ENCODE results near the gene GGT6.
A peak's percentile ranks its signal among the peaks of the same experiment; 100 is the strongest.

GGT6 gene

DNA sequence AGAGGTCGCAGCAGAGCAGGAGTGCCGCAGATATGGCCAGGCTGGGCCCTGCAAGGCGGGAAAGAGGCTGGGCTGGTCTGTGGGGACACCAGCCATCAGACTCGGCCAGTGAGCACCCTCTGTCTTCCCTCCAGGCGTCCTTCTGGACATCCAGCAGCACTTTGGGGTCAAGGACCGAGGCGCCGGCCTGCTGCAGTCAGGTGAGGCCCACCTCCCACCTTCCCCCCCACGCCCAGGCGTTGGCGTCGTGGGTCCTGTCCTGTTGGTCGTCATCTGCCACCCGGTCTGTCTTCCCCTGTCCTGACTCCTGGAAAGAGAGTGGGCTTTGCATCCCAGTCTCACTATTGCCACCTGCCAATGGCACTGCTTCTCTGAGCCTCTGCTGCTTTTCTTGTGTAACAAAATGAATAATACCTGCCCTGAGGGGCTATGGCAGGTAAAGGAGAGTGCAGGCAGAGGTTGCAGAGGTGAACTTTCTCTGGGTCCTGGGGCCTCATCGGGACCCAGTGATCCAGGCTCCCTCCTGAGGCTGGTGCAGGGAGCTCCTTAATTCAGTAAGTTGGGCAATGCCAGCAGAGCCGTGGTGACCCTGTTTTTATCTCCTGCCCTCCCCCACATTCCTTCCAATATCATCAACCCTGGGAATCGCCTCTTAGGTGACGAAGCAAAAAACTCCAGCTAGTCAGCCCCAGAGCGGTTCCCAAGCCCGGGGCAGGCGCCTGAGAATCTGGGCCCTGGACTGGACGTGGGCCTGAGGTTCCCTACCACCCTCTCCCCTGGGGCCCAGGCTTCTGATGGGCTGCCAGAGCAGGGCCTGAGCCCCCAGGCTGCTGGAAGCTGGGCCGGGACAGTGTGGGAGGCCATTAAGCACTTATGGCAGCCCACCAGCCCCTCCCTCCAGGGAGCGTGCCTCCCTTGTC is 47.0 kb downstream of the GGT6 start:
- peaks cover 6% of the 10 kb centered on the region for H3K27me3 Mint-ChIP-seq (ENCODE audit: low read depth)
- TF ChIP-seq, protein P1, sequence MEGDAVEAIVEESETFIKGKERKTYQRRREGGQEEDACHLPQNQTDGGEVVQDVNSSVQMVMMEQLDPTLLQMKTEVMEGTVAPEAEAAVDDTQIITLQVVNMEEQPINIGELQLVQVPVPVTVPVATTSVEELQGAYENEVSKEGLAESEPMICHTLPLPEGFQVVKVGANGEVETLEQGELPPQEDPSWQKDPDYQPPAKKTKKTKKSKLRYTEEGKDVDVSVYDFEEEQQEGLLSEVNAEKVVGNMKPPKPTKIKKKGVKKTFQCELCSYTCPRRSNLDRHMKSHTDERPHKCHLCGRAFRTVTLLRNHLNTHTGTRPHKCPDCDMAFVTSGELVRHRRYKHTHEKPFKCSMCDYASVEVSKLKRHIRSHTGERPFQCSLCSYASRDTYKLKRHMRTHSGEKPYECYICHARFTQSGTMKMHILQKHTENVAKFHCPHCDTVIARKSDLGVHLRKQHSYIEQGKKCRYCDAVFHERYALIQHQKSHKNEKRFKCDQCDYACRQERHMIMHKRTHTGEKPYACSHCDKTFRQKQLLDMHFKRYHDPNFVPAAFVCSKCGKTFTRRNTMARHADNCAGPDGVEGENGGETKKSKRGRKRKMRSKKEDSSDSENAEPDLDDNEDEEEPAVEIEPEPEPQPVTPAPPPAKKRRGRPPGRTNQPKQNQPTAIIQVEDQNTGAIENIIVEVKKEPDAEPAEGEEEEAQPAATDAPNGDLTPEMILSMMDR (IDR thresholded peaks at IDR 0.05; ENCODE audit: unreplicated experiment in 3 of 3): no peak
- no peaks in the 10 kb centered on the region for H3K9me3 Mint-ChIP-seq
- no peaks in the 10 kb centered on the region for H3K36me3 Mint-ChIP-seq (ENCODE audit: low read depth)
- H3K4me1 Mint-ChIP-seq: peaks cover 20% of the 10 kb centered on the region
- peak overlapping the region in 2 of 3 experiments; percentile 79 to 85 for H3K27ac Mint-ChIP-seq
- H3K4me3 Mint-ChIP-seq: no peak overlapping the region

DNA sequence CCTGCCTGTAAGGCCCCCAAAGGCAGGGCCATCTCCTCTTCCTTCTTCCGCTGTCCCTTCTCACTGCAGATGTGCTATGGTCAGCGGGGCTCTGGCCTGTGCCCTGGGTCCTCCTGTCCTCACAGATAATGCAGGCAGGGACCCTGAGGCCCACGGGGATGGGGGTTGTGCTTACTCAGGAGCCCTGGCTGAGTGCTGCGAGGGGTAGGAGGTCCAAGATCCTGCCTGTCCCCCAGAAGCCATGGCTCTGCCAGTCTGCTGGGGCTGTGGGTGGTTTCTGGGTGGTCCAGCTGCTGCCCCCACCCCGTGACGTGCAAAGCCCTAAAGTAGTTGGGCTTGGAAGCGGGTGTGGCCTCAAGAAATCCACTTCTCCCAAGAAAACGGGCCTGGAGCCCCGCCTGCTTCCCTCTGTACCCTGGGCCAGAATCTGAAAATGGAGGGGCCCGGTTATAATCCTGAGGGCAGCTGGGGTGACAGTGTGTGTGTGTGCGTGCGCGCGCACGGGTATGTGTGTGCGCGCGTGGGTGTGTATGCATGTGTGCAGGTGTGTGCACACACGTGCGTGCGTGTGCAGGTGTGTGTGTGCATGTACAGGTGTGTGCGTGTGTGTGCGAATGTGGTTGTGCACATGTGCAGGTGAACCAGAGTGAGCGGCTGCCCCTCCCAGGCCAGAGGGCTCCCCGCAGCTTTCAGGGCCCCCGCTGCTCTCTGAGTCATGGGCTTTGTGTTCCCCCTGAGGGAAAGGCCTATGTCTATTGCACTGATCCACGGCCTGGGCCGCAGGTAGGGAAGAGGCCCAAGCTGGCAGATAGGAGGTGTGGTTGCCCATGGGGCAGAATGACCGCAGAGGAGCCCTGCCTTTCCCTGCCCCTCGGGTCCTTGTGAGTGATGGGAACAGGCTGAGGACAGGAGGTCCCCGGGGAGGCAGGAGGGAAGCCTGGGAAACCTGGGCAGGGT is 47.9 kb downstream of the GGT6 start:
- Mint-ChIP-seq H3K4me3 (no peak overlapping the region), H3K27me3 (ENCODE audit: low read depth) (peaks cover 6% of the 10 kb centered on the region), H3K4me1 (peaks cover 15% of the 10 kb centered on the region), H3K27ac (peak overlapping the region in 2 of 3 experiments; percentile 20 to 60), H3K36me3 (ENCODE audit: low read depth) (no peaks in the 10 kb centered on the region), H3K9me3 (no peaks in the 10 kb centered on the region)
- TF ChIP-seq, protein P1 (IDR thresholded peaks at IDR 0.05; ENCODE audit: unreplicated experiment in 3 of 3): no peak

DNA sequence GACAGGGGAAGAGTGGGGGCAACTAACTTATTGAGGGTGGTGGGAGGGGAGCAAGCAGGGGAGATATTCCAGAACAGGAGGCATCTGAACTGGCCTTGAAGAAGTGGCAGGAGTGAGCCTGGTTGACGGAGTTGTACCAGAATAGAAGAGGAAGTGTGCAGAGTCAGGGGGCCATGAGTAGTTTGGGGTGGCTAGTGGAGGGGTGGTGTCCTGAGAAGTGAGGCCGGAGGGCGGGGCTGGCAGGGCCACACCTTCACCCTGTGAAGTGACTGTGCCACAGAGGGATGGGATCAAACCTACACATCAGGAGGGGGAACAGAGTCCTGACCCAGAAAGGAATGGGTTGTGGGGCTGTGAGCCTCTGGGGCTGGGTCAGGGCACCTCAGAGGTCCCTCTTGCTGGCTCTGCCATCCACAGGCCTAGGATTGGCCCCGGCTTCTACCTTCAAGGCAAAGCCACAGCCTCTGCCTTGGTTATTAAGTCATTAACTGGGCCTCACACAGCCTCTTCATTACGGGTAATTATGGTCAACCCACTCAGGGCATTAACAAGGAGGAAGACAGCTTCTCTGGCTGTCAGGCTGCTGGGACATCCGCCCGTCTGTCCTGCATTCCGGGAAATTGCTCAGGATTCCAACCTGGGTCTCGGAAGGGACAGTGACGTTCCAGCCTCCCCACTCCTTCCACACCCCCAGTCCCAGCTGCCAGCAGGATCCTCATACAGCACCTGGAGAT is 49.0 kb downstream of the GGT6 start:
- Mint-ChIP-seq H3K4me1 (peaks cover 9% of the 10 kb centered on the region), H3K9me3 (no peaks in the 10 kb centered on the region), H3K36me3 (ENCODE audit: low read depth) (no peaks in the 10 kb centered on the region), H3K4me3 (no peak overlapping the region), H3K27me3 (ENCODE audit: low read depth) (peaks cover 6% of the 10 kb centered on the region), H3K27ac (peak overlapping the region in 2 of 3 experiments; percentile 65 to 67)
- TF ChIP-seq, protein P1 (IDR thresholded peaks at IDR 0.05; ENCODE audit: unreplicated experiment in 3 of 3): no peak

DNA sequence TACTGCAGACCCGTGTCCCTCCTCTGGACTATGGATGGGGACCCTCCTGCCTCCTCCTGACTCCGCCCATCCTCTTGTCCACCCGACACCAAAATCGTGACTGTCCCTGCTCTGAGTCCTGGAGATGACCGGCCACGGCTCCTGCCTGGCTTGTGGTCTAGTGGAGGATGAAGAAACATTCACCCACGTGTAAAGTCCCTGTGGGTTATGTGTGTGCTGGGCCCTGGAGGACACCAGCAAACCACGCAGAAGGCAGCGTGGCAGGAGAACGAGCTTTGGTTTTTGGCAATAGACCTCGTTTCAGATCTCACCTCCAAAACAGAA is 49.8 kb downstream of the GGT6 start:
- H3K36me3 Mint-ChIP-seq (ENCODE audit: low read depth): no peaks in the 10 kb centered on the region
- TF ChIP-seq, protein P1 (IDR thresholded peaks at IDR 0.05; ENCODE audit: unreplicated experiment in 3 of 3): no peak
- H3K4me3 Mint-ChIP-seq: no peak overlapping the region
- no peaks in the 10 kb centered on the region for H3K9me3 Mint-ChIP-seq
- peaks cover 6% of the 10 kb centered on the region for H3K27me3 Mint-ChIP-seq (ENCODE audit: low read depth)
- H3K27ac Mint-ChIP-seq: peak overlapping the region in 1 of 3 experiments; percentile 67
- peaks cover 7% of the 10 kb centered on the region for H3K4me1 Mint-ChIP-seq

DNA sequence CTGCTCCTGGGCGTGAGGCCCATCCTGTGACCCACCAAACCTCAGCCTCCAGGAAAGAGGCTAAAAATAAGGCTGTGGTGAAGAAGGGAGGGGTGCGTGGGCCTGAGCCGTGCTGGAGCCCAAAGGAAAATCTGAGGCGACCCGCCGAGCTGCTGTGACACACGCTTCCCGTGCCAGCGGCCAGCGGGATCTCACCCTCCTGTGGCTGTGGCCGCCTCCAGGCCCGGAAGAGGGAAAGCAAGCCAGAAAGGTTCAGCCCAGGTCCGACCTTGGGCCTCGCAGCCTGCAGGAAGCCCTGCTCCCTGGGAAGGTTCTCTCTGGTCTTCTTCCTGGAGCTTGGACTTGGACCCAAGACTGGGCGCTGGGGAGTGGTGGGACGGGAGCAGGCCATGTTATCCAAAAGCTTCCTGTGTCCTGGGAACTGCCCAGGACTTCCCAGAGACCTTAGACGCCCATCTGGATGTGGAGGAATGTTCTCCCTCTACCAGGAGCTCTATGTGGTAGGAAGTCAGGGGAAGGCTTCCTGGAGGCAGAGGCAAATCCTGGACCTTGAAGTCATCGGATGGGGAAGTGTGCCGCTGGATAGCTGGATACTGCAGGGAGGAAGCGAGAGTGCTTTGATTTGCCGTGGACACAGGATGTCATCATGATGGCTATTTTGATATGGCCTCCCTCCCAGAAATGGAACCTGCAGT is 50.3 kb downstream of the GGT6 start:
- TF ChIP-seq, protein P1 (IDR thresholded peaks at IDR 0.05; ENCODE audit: unreplicated experiment in 3 of 3): no peak

More for the DNA sequence above, 50.3 kb downstream of the GGT6 start:
- Mint-ChIP-seq H3K36me3 (ENCODE audit: low read depth) (no peaks in the 10 kb centered on the region), H3K9me3 (no peaks in the 10 kb centered on the region), H3K4me3 (no peak overlapping the region), H3K27me3 (ENCODE audit: low read depth) (peaks cover 6% of the 10 kb centered on the region), H3K4me1 (peaks cover 7% of the 10 kb centered on the region), H3K27ac (no peak overlapping the region)
